H1 (cell line): ENCODE data around the gene ST6GALNAC3. TPM values are rescaled to one million over a fixed set of nuclear protein-coding genes. Genes with fewer than 3 reads are reported as not detected.

Source experiments
- CBX5 ChIP-seq: fragments of 300-800, 300-1000 bp; sonication (generic); IDR thresholded peaks from 2 replicates; pipeline ENCODE4 v1.7.1; 2016; ENCODE audit warnings: antibody characterized with exemption, low read length, low read depth
- CHD7 ChIP-seq: fragments of 300-600 bp; sonication (generic); IDR thresholded peaks from 2 replicates; pipeline ENCODE4 v1.7.1; 2012; ENCODE audit warnings: low read length, moderate library complexity, mild to moderate bottlenecking, inconsistent platforms; ENCODE audit not compliant: insufficient replicate concordance
- GABPA ChIP-seq: IDR thresholded peaks from 2 replicates; pipeline ENCODE4 v1.6.1; 2011; ENCODE audit warnings: mild to moderate bottlenecking, low read length, moderate library complexity, borderline replicate concordance; ENCODE audit not compliant: insufficient read depth
- HDAC2 ChIP-seq, 2 experiments: fragments of 300-600 bp in 1 of 2; sonication (generic) in 1 of 2; IDR thresholded peaks; 2 replicates each; pipeline ENCODE4 v1.6.1; 2011 to 2012; ENCODE audit warnings: low read depth in 2 of 2, low read length in 2 of 2, mild to moderate bottlenecking in 2 of 2, moderate library complexity in 2 of 2, borderline replicate concordance in 1 of 2, inconsistent platforms in 1 of 2
- JUND ChIP-seq: IDR thresholded peaks from 2 replicates; pipeline ENCODE4 v1.6.1; 2011; ENCODE audit warnings: mild to moderate bottlenecking, improper control_type of control experiment, low read length
- KDM5A ChIP-seq: fragments of 200-600 bp; IDR thresholded peaks from 2 replicates; pipeline ENCODE4 v1.7.1; 2012; ENCODE audit warnings: mild to moderate bottlenecking, low read length, inconsistent platforms, mixed read lengths
- SP2 ChIP-seq: IDR thresholded peaks from 2 replicates; pipeline ENCODE4 v1.6.1; 2012; ENCODE audit warnings: mild to moderate bottlenecking, low read length, inconsistent platforms
- SP4 ChIP-seq: IDR thresholded peaks from 2 replicates; pipeline ENCODE4 v1.6.1; 2012; ENCODE audit warnings: low read length, inconsistent platforms
- SRF ChIP-seq: IDR thresholded peaks from 2 replicates; pipeline ENCODE4 v1.6.1; 2011; ENCODE audit warnings: mild to moderate bottlenecking, low read depth, low read length, moderate library complexity
- polyA plus RNA-seq, 7 experiments: library from polyadenylated mRNA; depleted of rRNA in 3 of 7; stranded (reverse) in 5 of 7; unstranded in 2 of 7; fragments of >200 nt in 5 of 7; fragments of 200-250 nt in 2 of 7; gene quantifications; 1 replicate in 5 of 7; 2 replicates in 1 of 7; 4 replicates in 1 of 7; pipeline versions ENCODE4 v1.2.1 to v1.2.3, GENCODE V29; 2011 to 2013; ENCODE audit warnings: missing spikeins in 2 of 7, mixed read lengths in 2 of 7
- total RNA-seq: library from RNA; stranded (reverse); fragmentation: NEBNext Ultra II Directional; extraction: Animal tissue kit (Norgen Biotek cat#: 25700); gene quantifications from 2 replicates; pipeline ENCODE4 v1.2.1, GENCODE V29; 2021

ST6GALNAC3 gene
- total and polyA plus RNA-seq, 2 of the 8 experiments (the other 6 are each of a cell fraction or from before 2014, with no cell fraction given): 4.9 to 19.0 TPM

GRCh38 chr1:76470166-76470565 lies 395.6 kb downstream of the ST6GALNAC3 start (continued):
- TF ChIP-seq CHD7 (no peak), KDM5A (no peak), GABPA (no peak), SRF (no peak), SP4 (no peak), HDAC2 (IDR thresholded peaks at IDR 0.05; ENCODE audit: borderline replicate concordance in 1 of 2, low read depth in 2 of 2, low read length in 2 of 2) (no peak), CBX5 (no peak), SP2 (no peak), JUND (no peak)
